ENCODE data around the gene MAP6. TPM values are rescaled to one million over a fixed set of nuclear protein-coding genes. Genes with fewer than 3 reads are reported as not detected.

Gene MAP6
- total RNA-seq, 4 donors from 2014 or later: 0.22 to 0.33 (median 0.25) TPM; not detected in 1

GRCh38 chr11:75541193-75542087 lies 127.4 kb downstream of the MAP6 start:
- TF ChIP-seq POLR2A (IDR thresholded peaks at IDR 0.05): no peak
- TF ChIP-seq CTCF (IDR thresholded peaks at IDR 0.05 in 4 of 5, conservative IDR thresholded peaks at IDR 0.05 in 1 of 5): no peak
- no peak for DNase-seq
- Histone ChIP-seq H3K27me3 (no peaks in the 10 kb centered on the region), H3K27ac (no peak overlapping the region), H3K36me3 (no peaks in the 10 kb centered on the region), H3K4me1 (no peaks in the 10 kb centered on the region), H3K9me3 (no peaks in the 10 kb centered on the region), H3K4me3 (no peak overlapping the region)
- no peak for ATAC-seq
- in situ Hi-C loops (cut with MboI; ENCODE audit: low sequenced_read_pairs in 4 of 4) (loop anchor here in 3 of 4 donors (10.0 to 25.0 kb wide), 2 partner anchors 163 to 254 kb away; no protein-coding TSS in a partner anchor), intact Hi-C loops (cut with DNase I; ENCODE audit: low total_unique reads) (no loop called here)

- in situ Hi-C loops (cut with MboI; ENCODE audit: low sequenced_read_pairs in 4 of 4) (loop anchor here in 3 of 4 donors (10.0 to 25.0 kb wide), 3 partner anchors 165 to 255 kb away; no protein-coding TSS in a partner anchor), intact Hi-C loops (cut with DNase I; ENCODE audit: low total_unique reads) (no loop called here)
- no peaks in the 10 kb centered on the region for H3K27me3 ChIP-seq
- no peak for ATAC-seq
- H3K4me3 ChIP-seq: no peak overlapping the region
- TF ChIP-seq CTCF (IDR thresholded peaks at IDR 0.05 in 4 of 5, conservative IDR thresholded peaks at IDR 0.05 in 1 of 5) (no peak), POLR2A (IDR thresholded peaks at IDR 0.05) (no peak)
- no peaks in the 10 kb centered on the region for H3K4me1 ChIP-seq
- no peak for DNase-seq
- H3K27ac ChIP-seq: no peak overlapping the region
- H3K36me3 ChIP-seq: no peaks in the 10 kb centered on the region
- no peaks in the 10 kb centered on the region for H3K9me3 ChIP-seq
Measured at GRCh38 chr11:75539459-75540334, 129.1 kb downstream of the MAP6 start.

GRCh38 chr11:75538150-75538942 lies 130.5 kb downstream of the MAP6 start:
- ATAC-seq (no peak), DNase-seq (no peak)
- no peak overlapping the region for H3K27ac ChIP-seq
- TF ChIP-seq POLR2A (IDR thresholded peaks at IDR 0.05) (no peak), CTCF (IDR thresholded peaks at IDR 0.05 in 4 of 5, conservative IDR thresholded peaks at IDR 0.05 in 1 of 5) (no peak)
- intact Hi-C loops (cut with DNase I; ENCODE audit: low total_unique reads): no loop called here
- H3K4me1 ChIP-seq: no peaks in the 10 kb centered on the region
- no peaks in the 10 kb centered on the region for H3K36me3 ChIP-seq
- H3K9me3 ChIP-seq: no peaks in the 10 kb centered on the region
- H3K27me3 ChIP-seq: no peaks in the 10 kb centered on the region
- H3K4me3 ChIP-seq: no peak overlapping the region
- in situ Hi-C loops (cut with MboI; ENCODE audit: low sequenced_read_pairs in 4 of 4): loop anchor here in 3 of 4 donors (10.0 to 25.0 kb wide), 2 partner anchors 251 to 254 kb away; no protein-coding TSS in a partner anchor

GRCh38 chr11:75537740-75538139 lies 131.1 kb downstream of the MAP6 start:
- H3K27me3 ChIP-seq: no peaks in the 10 kb centered on the region
- intact Hi-C loops (cut with DNase I; ENCODE audit: low total_unique reads): no loop called here
- no peak for TF ChIP-seq POLR2A (IDR thresholded peaks at IDR 0.05)
- no peak for TF ChIP-seq CTCF (IDR thresholded peaks at IDR 0.05 in 4 of 5, conservative IDR thresholded peaks at IDR 0.05 in 1 of 5)
- in situ Hi-C loops (cut with MboI; ENCODE audit: low sequenced_read_pairs in 4 of 4): loop anchor here in 3 of 4 donors (10.0 to 25.0 kb wide), 2 partner anchors 250 to 253 kb away; no protein-coding TSS in a partner anchor
- DNase-seq (no peak), ATAC-seq (no peak)
- H3K4me3 ChIP-seq: no peak overlapping the region
- no peaks in the 10 kb centered on the region for H3K4me1 ChIP-seq
- H3K27ac ChIP-seq: no peak overlapping the region
- no peaks in the 10 kb centered on the region for H3K9me3 ChIP-seq
- no peaks in the 10 kb centered on the region for H3K36me3 ChIP-seq
